Stimulated activated CD4-positive, alpha-beta T cell treated with anti-CD3 and anti-CD28 coated beads, Interleukin-12 subunit alpha, Interleukin-12 subunit beta, amount 100 ng/mL, for 48 hours (primary cell): ENCODE results near the gene SEH1L.
"Not testable (repeated sequence)": the region's sequence is repeated elsewhere in the genome, so short reads cannot be mapped to it uniquely, and the experiment has no call there.

ENCODE experiments used
- DNase-seq, 3 donors: peaks; one replicate each; pipeline ENCODE4 v3.0.0-alpha.2; 2020; ENCODE audit warnings: low read depth in 2 of 3, low spot score in 1 of 3

SEH1L gene

GRCh38 chr18:12947285-12948049 lies at the start of gene SEH1L:
TSS of gene SEH1L (plus strand) at chr18:12948011. CDS start at chr18:12948122, 111 bp downstream.
- peak; percentile 99 to 100 (median 99) for DNase-seq

- DNase-seq = not testable (repeated sequence)
Measured at GRCh38 chr18:12901208-12901607, 46.6 kb upstream of the SEH1L start.

- peak in 2 of 3 donors; percentile 22 to 43 for DNase-seq
Measured at GRCh38 chr18:12904012-12904516, 43.7 kb upstream of the SEH1L start.

GRCh38 chr18:12906119-12906518 lies 41.7 kb upstream of the SEH1L start:
- no peak for DNase-seq

- DNase-seq = no peak
Measured at GRCh38 chr18:12906773-12907172, 41.0 kb upstream of the SEH1L start.

GRCh38 chr18:12907258-12907925 lies 40.4 kb upstream of the SEH1L start:
- no peak for DNase-seq

GRCh38 chr18:12908706-12909105 lies 39.1 kb upstream of the SEH1L start:
- DNase-seq = no peak

- peak; percentile 30 to 43 (median 40) for DNase-seq
Measured at GRCh38 chr18:12911025-12911928, 36.5 kb upstream of the SEH1L start.

GRCh38 chr18:12911929-12912703 lies 35.7 kb upstream of the SEH1L start:
- DNase-seq = no peak

- no peak for DNase-seq
Measured at GRCh38 chr18:12921178-12921577, 26.6 kb upstream of the SEH1L start.

GRCh38 chr18:12922266-12922665 lies 25.5 kb upstream of the SEH1L start:
- no peak for DNase-seq

GRCh38 chr18:12924616-12925015 lies 23.2 kb upstream of the SEH1L start:
- no peak for DNase-seq

GRCh38 chr18:12928206-12928605 lies 19.6 kb upstream of the SEH1L start:
- DNase-seq = no peak

GRCh38 chr18:12928641-12929040 lies 19.2 kb upstream of the SEH1L start:
- DNase-seq = no peak

GRCh38 chr18:12929477-12930083 lies 18.2 kb upstream of the SEH1L start:
- DNase-seq = no peak

GRCh38 chr18:12930376-12930775 lies 17.4 kb upstream of the SEH1L start:
- DNase-seq = no peak

- no peak for DNase-seq
Measured at GRCh38 chr18:12930908-12931307, 16.9 kb upstream of the SEH1L start.

GRCh38 chr18:12933327-12933726 lies 14.5 kb upstream of the SEH1L start:
- no peak for DNase-seq

GRCh38 chr18:12934454-12935071 lies 13.2 kb upstream of the SEH1L start:
- DNase-seq = peak; percentile 61 to 70 (median 63)

- DNase-seq = no peak
Measured at GRCh38 chr18:12939162-12939561, 8.6 kb upstream of the SEH1L start.
